Smooth muscle cell of the pulmonary artery (primary cell): ENCODE results near the gene CCDC106. TPM values are rescaled to one million over a fixed set of nuclear protein-coding genes. Genes with fewer than 3 reads are reported as not detected.

Experiments used
- total RNA-seq: library from RNA; depleted of rRNA; stranded (reverse); fragments of >200 nt; gene quantifications from 2 replicates; pipeline ENCODE4 v1.2.3, GENCODE V29; 2014

Gene CCDC106
- total RNA-seq, result 10.7 and 13.3 TPM in 2 replicates

GRCh38 chr19:55647732-55648584, at the start of gene CCDC106:
CCDC106 (plus strand) TSS chr19:55648212; CDS start chr19:55649047, 835 bp downstream.

GRCh38 chr19:55599468-55599841, 48.6 kb upstream of the CCDC106 start, which contains the start of gene FIZ1:
FIZ1 (minus strand) TSS chr19:55599517; CDS start chr19:55597865, 1,652 bp downstream.

GRCh38 chr19:55599842-55600661, 48.0 kb upstream of the CCDC106 start, which contains the start of gene ZNF524:
ZNF524 (plus strand) TSS chr19:55600288; CDS start chr19:55602113, 1,825 bp downstream.

GRCh38 chr19:55605637-55606470, 42.2 kb upstream of the CCDC106 start, which contains the start of gene ZNF865:
ZNF865 (plus strand) TSS chr19:55605647; CDS start chr19:55613619, 7,972 bp downstream.

GRCh38 chr19:55624109-55625003, 23.7 kb upstream of the CCDC106 start, which contains the start of gene ZNF784:
ZNF784 (minus strand) TSS chr19:55624566; CDS start chr19:55624561, 5 bp downstream.

GRCh38 chr19:55640577-55641425, 7.2 kb upstream of the CCDC106 start, which contains the start of gene ZNF580:
ZNF580 (plus strand) TSS chr19:55641002; CDS start chr19:55642509, 1,507 bp downstream.

GRCh38 chr19:55643003-55643886, 4.8 kb upstream of the CCDC106 start, which contains the start of gene ZNF581:
ZNF581 (plus strand) TSS chr19:55643649; CDS start chr19:55644572, 923 bp downstream.

GRCh38 chr19:55654868-55655647, 7.0 kb downstream of the CCDC106 start, which contains the start of gene U2AF2:
U2AF2 (plus strand) TSS chr19:55655035; CDS start chr19:55655105, 70 bp downstream.

GRCh38 chr19:55674841-55675660, 27.0 kb downstream of the CCDC106 start, which contains the start of gene EPN1:
EPN1 (plus strand) TSS chr19:55675226; CDS start chr19:55678628, 3,402 bp downstream.

Other genes with a start within 250 kb of the CCDC106 start
- 66.7 and 71.0 TPM in 2 replicates for gene UBE2S, start 240.4 kb upstream of the CCDC106 start, total RNA-seq
- gene SHISA7, start 204.9 kb upstream of the CCDC106 start, total RNA-seq, result not detected in 2 replicates
- 36.7 and 40.1 TPM in 2 replicates for gene ISOC2, start 186.6 kb upstream of the CCDC106 start, total RNA-seq
- gene C19orf85, start 183.5 kb upstream of the CCDC106 start, total RNA-seq, result not detected in 2 replicates
- gene ZNF628, start 171.6 kb upstream of the CCDC106 start, total RNA-seq, result 1.2 and 2.7 TPM in 2 replicates
- 13.7 and 20.4 TPM in 2 replicates for gene NAT14, start 163.0 kb upstream of the CCDC106 start, total RNA-seq
- 39.3 and 40.5 TPM in 2 replicates for gene SSC5D, start 159.8 kb upstream of the CCDC106 start, total RNA-seq
- 0.13 TPM in 1 of 2 replicates, not detected in the other for gene SBK2, start 111.1 kb upstream of the CCDC106 start, total RNA-seq
- gene SBK3, start 102.7 kb upstream of the CCDC106 start, total RNA-seq, result 0.07 TPM in 2 replicates
- 4.1 and 9.1 TPM in 2 replicates for gene ZNF579, start 67.4 kb upstream of the CCDC106 start, total RNA-seq
- 3.8 and 5.0 TPM in 2 replicates for gene FIZ1, start 48.7 kb upstream of the CCDC106 start, total RNA-seq
- 9.5 and 13.1 TPM in 2 replicates for gene ZNF524, start 47.9 kb upstream of the CCDC106 start, total RNA-seq
- 2.5 and 5.1 TPM in 2 replicates for gene ZNF865, start 42.6 kb upstream of the CCDC106 start, total RNA-seq
- 3.9 and 5.1 TPM in 2 replicates for gene ZNF784, start 23.6 kb upstream of the CCDC106 start, total RNA-seq
- 7.1 and 8.8 TPM in 2 replicates for gene ZNF580, start 7.2 kb upstream of the CCDC106 start, total RNA-seq
- gene ZNF581, start 4.6 kb upstream of the CCDC106 start, total RNA-seq, result 16.6 and 24.6 TPM in 2 replicates
- gene U2AF2, start 6.8 kb downstream of the CCDC106 start, total RNA-seq, result 103 and 111 TPM in 2 replicates
- 130 and 144 TPM in 2 replicates for gene EPN1, start 27.0 kb downstream of the CCDC106 start, total RNA-seq
- gene NLRP9, start 90.2 kb downstream of the CCDC106 start, total RNA-seq, result not detected in 2 replicates
- gene RFPL4A, start 110.9 kb downstream of the CCDC106 start, total RNA-seq, result not detected in 2 replicates
- not detected in 2 replicates for gene RFPL4AL1, start 120.9 kb downstream of the CCDC106 start, total RNA-seq
- gene NLRP11, start 183.8 kb downstream of the CCDC106 start, total RNA-seq, result not detected in 2 replicates
- not detected in 2 replicates for gene NLRP4, start 188.3 kb downstream of the CCDC106 start, total RNA-seq